Activated naive CD4-positive, alpha-beta T cell treated with anti-CD3 and anti-CD28 coated beads, Interleukin-2, amount 10 ng/mL, durations not matched to agents 7 days and 5 days (primary cell): Measurements from ENCODE around the gene RGS19.

ENCODE experiments used
- CTCF ChIA-PET: fragments of 350-600 bp; sonication (Branson Sonifier 250); formaldehyde crosslinking; loops from one replicate; lab custom pipeline; 2021; ENCODE audit warnings: antibody characterized with exemption; lab: Charles Lee
- DNase-seq: peaks from one replicate; pipeline ENCODE4 v3.0.0-alpha.2; 2020
- H3K27ac Mint-ChIP-seq: one replicate; pipeline ENCODE4 v1.8.0; 2021; ENCODE audit warnings: mild to moderate bottlenecking, moderate library complexity, mixed read lengths
- H3K27me3 Mint-ChIP-seq: one replicate; pipeline ENCODE4 v1.8.0; 2021; ENCODE audit warnings: mild to moderate bottlenecking, mixed read lengths
- H3K36me3 Mint-ChIP-seq: one replicate; pipeline ENCODE4 v1.8.0; 2021; ENCODE audit warnings: mixed read lengths
- H3K4me1 Mint-ChIP-seq: one replicate; pipeline ENCODE4 v1.8.0; 2021; ENCODE audit warnings: mixed read lengths
- H3K4me3 Mint-ChIP-seq: one replicate; pipeline ENCODE4 v1.8.0; 2021; ENCODE audit warnings: mild to moderate bottlenecking, moderate library complexity, mixed read lengths
- H3K9me3 Mint-ChIP-seq: one replicate; pipeline ENCODE4 v1.8.0; 2021; ENCODE audit warnings: mixed read lengths

Gene RGS19

GRCh38 chr20:64052987-64053840 lies 26.1 kb downstream of the RGS19 start:
- H3K4me3 Mint-ChIP-seq = no peak overlapping the region
- H3K4me1 Mint-ChIP-seq = peaks cover 31% of the 10 kb centered on the region
- no peaks in the 10 kb centered on the region for H3K9me3 Mint-ChIP-seq
- H3K27me3 Mint-ChIP-seq = peaks cover 62% of the 10 kb centered on the region
- no peak for DNase-seq
- H3K27ac Mint-ChIP-seq = no peak overlapping the region
- H3K36me3 Mint-ChIP-seq = peaks cover 2% of the 10 kb centered on the region
- CTCF ChIA-PET = interaction anchor here (1.1 to 4.7 kb wide), 2 partner anchors 13 to 73 kb away, joined by 4 to 27 read pairs; partner anchors contain the start of gene SAMD10

DNA sequence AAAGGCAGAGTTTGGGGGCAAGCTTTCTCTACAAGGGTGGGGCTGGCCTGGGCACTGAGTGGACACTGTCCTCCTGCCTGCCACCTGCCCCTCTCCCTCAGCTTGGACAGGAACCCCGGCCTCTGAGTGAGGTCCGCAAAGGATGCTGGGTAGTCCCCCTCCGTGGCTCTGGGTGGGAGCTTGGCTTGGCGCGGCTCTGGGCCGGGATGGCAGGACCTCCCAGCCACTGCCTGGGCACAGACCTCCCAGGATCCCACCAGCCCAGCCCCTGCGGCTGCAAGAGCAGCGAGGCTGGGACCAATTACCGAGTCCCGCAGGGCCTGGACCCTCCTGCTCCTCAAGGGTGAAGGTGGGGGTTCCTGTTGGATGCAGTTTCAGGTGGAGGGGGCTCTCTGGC lies 27.0 kb downstream of the RGS19 start:
- no peak for DNase-seq
- H3K4me1 Mint-ChIP-seq = peaks cover 23% of the 10 kb centered on the region
- H3K36me3 Mint-ChIP-seq = peaks cover 1% of the 10 kb centered on the region
- no peaks in the 10 kb centered on the region for H3K9me3 Mint-ChIP-seq
- H3K4me3 Mint-ChIP-seq = no peak overlapping the region
- CTCF ChIA-PET = interaction anchor here (4.7 kb wide), 1 partner anchor 12 kb away, joined by 27 read pairs; no protein-coding TSS in a partner anchor
- peaks cover 64% of the 10 kb centered on the region for H3K27me3 Mint-ChIP-seq
- no peak overlapping the region for H3K27ac Mint-ChIP-seq

DNA sequence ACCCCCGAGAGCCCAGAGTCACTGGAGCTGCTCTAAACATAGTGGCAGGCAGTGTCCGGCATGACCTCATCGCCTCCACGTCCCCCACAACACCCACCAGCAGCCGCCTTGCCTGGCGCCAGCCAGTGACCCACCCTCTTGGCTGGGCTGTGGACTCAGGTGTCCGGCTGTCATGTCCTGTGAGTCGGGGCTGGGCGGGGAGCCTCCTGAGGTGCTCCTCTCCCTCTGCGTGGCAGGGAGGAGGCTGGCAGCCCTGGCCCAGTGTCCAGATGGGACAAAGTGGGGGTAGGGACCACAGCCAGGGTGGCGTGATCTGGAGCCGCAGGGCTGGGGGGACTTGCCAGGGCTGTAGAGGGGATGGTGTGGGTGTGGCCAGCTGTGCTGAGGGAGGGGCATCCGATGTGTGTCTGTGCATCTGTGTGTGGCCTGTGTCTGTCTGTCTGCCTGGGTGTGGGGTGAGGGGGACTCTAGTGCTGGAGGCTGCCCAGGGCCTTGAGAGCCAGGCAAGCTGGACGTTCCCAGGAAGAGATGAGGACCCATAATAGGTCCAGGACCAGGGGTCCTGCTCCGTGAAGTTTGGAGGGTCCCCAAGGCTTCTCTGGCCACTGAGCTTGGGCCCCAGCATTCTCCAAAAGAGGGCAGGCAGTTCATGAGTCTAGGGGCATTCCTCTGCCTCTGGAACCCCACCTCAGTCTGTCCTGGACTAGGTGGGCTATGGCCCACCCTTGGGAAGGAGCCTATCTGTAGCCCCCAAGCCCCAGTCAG lies 27.6 kb downstream of the RGS19 start:
- CTCF ChIA-PET = interaction anchor here (4.7 kb wide), 1 partner anchor 12 kb away, joined by 27 read pairs; no protein-coding TSS in a partner anchor
- H3K9me3 Mint-ChIP-seq = no peaks in the 10 kb centered on the region
- peaks cover 70% of the 10 kb centered on the region for H3K27me3 Mint-ChIP-seq
- no peak overlapping the region for H3K4me3 Mint-ChIP-seq
- peak overlapping the region; percentile 62 for H3K27ac Mint-ChIP-seq
- no peak for DNase-seq
- H3K36me3 Mint-ChIP-seq = no peaks in the 10 kb centered on the region
- H3K4me1 Mint-ChIP-seq = peaks cover 17% of the 10 kb centered on the region

DNA sequence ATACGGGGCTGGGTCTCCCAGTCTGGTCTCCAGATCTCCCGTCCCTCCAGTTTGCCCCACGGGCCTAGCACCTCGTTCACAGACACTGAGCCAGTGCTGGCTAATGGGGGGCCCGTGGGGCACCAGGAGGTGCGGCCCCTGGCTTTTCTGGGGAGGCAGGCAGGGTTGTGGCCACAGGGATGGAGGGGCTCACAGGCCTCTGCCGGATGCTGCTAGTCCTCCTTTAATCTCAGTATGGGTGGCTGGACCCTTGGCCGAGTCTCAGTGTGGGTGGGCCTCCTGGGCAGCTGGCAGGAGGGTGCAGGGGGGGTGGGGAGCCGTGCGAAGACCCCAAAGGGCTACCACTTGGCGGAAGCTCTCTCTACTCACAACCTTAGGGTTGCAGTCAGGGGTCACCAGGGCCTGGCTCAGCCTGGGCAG lies 28.3 kb downstream of the RGS19 start:
- H3K9me3 Mint-ChIP-seq = no peaks in the 10 kb centered on the region
- H3K4me1 Mint-ChIP-seq = peaks cover 21% of the 10 kb centered on the region
- no peak overlapping the region for H3K27ac Mint-ChIP-seq
- CTCF ChIA-PET = interaction anchor here (3.1 kb wide), 1 partner anchor 12 kb away, joined by 16 read pairs; no protein-coding TSS in a partner anchor
- peaks cover 77% of the 10 kb centered on the region for H3K27me3 Mint-ChIP-seq
- H3K4me3 Mint-ChIP-seq = no peak overlapping the region
- no peak for DNase-seq
- H3K36me3 Mint-ChIP-seq = no peaks in the 10 kb centered on the region

DNA sequence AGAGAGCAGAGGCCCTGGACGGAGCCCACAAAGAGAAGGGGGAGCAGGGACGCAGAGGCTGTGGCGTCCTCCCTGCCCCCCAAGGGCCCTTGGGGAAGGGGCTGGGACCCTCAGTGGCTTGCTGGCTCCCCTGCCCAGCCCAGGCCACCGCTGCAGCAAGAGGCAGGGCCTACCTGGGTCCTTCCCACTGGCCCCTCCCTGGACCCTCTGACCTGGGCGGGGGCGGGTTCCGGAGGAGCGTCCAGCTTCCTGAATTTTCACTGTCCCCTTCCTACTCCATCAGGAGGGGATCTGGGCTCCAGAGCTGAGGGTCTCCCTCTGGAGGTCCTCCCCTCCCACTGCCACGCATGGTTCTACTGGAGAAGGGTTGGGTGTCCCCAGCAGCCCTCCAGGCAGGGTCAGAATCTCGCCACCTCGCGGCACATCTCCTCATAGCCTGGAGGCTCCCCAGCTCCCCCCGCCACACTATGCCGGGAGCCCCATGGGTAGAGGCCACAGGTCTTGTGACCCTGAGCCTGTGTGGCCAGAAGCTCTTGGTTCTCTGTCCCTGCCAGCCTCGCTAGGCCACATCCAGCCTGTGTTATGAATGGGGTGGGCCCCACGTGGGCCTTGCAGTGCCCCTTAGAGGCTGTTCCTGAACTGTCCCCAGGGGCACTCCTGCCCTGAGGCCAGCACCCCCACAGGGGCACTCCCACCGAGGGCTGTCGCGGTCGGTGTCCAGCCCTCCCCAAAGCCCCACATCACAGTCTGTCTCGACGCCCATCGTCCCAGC lies 28.9 kb downstream of the RGS19 start:
- Mint-ChIP-seq H3K4me1 (peaks cover 26% of the 10 kb centered on the region), H3K4me3 (no peak overlapping the region), H3K9me3 (no peaks in the 10 kb centered on the region), H3K27me3 (peaks cover 80% of the 10 kb centered on the region), H3K36me3 (no peaks in the 10 kb centered on the region), H3K27ac (no peak overlapping the region)
- DNase-seq = no peak
- CTCF ChIA-PET = interaction anchor here (3.1 kb wide), 1 partner anchor 12 kb away, joined by 16 read pairs; no protein-coding TSS in a partner anchor

GRCh38 chr20:64049878-64050260 lies 29.4 kb downstream of the RGS19 start:
- CTCF ChIA-PET = interaction anchor here (1.4 to 3.1 kb wide), 3 partner anchors 8 to 27 kb away, joined by 3 to 16 read pairs (median 6); no protein-coding TSS in a partner anchor
- Mint-ChIP-seq H3K4me3 (peak overlapping the region; percentile 21), H3K9me3 (no peaks in the 10 kb centered on the region), H3K27me3 (peaks cover 84% of the 10 kb centered on the region), H3K27ac (no peak overlapping the region), H3K36me3 (no peaks in the 10 kb centered on the region), H3K4me1 (peaks cover 24% of the 10 kb centered on the region)
- no peak for DNase-seq

DNA sequence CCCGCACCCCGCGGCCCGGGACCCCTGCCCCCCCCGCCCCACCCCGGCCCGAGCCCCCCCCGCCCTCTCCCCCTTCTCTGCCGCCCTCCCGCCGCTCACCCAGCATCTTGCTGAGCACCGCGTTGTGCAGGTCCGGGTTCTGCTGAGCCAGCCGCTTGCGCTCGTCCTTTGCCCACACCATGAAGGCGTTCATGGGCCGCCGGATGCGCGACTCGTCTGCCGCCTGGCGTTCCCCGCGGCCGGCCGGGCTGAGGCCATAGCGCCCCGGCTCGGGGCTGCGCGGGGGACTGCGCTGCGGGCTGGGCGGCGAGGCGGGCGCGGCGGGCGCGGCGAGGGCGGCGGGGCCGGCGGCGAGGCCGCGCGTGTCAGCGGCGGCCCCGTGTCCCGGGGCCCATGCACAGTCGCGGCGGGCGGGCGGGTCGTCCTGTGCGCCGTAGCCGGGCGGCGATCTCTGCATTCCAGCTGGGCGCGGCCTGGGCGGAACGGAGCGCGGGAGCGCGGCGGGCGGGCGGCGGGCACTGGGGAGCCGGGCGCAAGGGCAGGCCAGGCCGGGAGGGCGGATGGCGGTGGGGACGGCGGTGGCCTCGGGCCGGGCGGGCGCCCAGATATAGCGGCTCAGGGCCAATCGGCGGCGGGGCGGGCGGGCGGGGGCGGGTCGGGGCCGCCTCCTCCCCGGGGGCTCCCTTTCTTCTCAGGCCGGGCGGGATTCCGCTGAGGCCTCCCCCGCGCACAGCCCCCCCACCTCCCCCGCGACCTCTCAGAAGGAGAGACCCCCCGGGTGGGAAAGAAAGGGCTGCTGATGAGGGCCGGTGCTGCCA lies 30.0 kb downstream of the RGS19 start, which contains the start of gene SOX18:
Gene SOX18, minus strand, starts transcription at position 580 of the 818 bp plus-strand sequence. Its CDS starts 123 bp downstream, at position 457.
- Mint-ChIP-seq H3K27me3 (peaks cover 90% of the 10 kb centered on the region), H3K36me3 (no peaks in the 10 kb centered on the region), H3K4me3 (peak within 1 kb of the TSS; percentile 46), H3K9me3 (no peaks in the 10 kb centered on the region), H3K4me1 (peaks cover 26% of the 10 kb centered on the region), H3K27ac (no peak within 1 kb of the TSS)
- CTCF ChIA-PET = interaction anchor here (1.4 to 3.1 kb wide), 3 partner anchors 8 to 28 kb away, joined by 3 to 16 read pairs (median 6); no protein-coding TSS in a partner anchor
- DNase-seq = peak; percentile 63

DNA sequence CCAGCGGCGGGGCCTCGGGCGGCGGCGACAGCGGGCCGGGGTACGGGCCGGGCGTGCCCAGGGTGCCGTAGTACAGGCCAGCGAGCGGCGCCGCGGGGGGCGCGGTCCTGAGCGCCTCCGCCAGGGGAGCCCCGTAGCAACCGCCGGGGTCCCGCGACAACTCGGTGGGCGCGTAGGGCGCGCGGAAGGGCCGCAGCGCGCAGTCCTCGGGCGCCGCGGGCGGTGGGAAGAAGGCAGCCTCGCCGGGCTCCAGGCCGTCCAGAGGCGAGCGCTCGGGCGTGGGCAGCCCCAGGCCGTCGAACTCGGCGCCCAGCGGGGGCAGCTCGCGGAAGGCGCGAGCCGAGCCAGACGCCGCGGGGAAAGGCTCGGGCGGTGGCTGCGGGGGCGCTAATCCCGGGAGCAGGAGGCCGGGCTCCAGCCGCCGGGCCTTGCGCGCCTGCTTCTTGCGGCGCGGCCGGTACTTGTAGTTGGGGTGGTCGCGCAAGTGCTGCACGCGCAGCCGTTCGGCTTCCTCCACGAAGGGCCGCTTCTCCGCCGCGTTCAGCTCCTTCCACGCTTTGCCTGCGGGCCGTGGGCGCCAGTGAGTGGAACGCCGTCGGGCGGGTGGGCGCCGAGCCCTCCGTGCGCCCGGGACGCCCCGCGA lies 30.8 kb downstream of the RGS19 start:
- Mint-ChIP-seq H3K4me3 (no peak overlapping the region), H3K4me1 (peaks cover 29% of the 10 kb centered on the region), H3K36me3 (no peaks in the 10 kb centered on the region), H3K27ac (no peak overlapping the region), H3K27me3 (peaks cover 87% of the 10 kb centered on the region), H3K9me3 (no peaks in the 10 kb centered on the region)
- DNase-seq = no peak
- CTCF ChIA-PET = interaction anchor here (1.4 to 3.1 kb wide), 3 partner anchors 9 to 29 kb away, joined by 3 to 16 read pairs (median 6); no protein-coding TSS in a partner anchor

DNA sequence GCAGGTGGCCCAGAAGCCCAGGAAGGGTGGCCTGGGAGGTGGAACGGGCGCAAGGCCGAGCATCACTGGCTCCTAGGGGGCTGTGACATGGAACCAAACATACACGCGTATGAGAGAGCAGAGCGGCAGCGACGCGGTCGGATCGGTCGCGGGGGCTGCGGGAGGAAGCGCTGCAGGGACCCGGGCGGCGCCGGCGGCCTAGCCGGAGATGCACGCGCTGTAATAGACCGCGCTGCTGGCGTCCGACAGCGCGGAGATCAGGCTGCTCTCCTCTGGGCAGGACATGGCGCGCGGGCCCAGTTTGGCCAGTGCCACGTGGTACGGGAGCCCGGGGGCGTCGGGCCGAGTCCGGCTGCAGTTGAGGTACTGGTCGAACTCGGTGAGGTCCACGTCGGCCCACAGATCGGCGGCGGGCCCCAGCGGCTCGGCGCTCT lies 31.3 kb downstream of the RGS19 start:
- no peaks in the 10 kb centered on the region for H3K36me3 Mint-ChIP-seq
- peaks cover 85% of the 10 kb centered on the region for H3K27me3 Mint-ChIP-seq
- H3K4me3 Mint-ChIP-seq = no peak overlapping the region
- CTCF ChIA-PET = interaction anchor here (0.9 to 3.1 kb wide), 3 partner anchors 9 to 13 kb away, joined by 3 to 16 read pairs (median 6); no protein-coding TSS in a partner anchor
- H3K9me3 Mint-ChIP-seq = no peaks in the 10 kb centered on the region
- no peak for DNase-seq
- H3K4me1 Mint-ChIP-seq = peaks cover 30% of the 10 kb centered on the region
- no peak overlapping the region for H3K27ac Mint-ChIP-seq

DNA sequence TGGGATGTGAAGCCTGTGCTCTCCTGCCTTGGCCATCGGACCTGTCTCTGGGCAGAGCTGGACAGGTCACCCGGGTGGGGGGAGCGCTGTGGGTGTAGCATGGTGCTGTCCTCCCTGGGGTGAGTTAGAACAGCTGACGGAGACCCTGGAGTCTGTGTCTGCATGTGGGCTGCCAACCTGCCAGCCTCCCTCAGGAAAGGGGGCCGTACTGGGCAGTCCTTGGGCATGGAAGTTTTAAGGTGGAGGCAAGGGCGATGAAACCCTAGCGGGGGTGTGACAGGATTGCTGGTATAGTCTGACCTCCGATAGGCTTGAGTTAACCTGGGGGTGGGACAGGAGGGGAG lies 32.3 kb downstream of the RGS19 start:
- Mint-ChIP-seq H3K4me3 (no peak overlapping the region), H3K4me1 (peaks cover 32% of the 10 kb centered on the region), H3K9me3 (no peaks in the 10 kb centered on the region), H3K27me3 (peaks cover 81% of the 10 kb centered on the region), H3K36me3 (no peaks in the 10 kb centered on the region), H3K27ac (no peak overlapping the region)
- no peak for DNase-seq
- CTCF ChIA-PET = interaction anchor here (0.9 to 1.2 kb wide), 2 partner anchors 9 to 14 kb away, joined by 3 to 4 read pairs; no protein-coding TSS in a partner anchor

- peaks cover 44% of the 10 kb centered on the region for H3K4me1 Mint-ChIP-seq
- H3K9me3 Mint-ChIP-seq = no peaks in the 10 kb centered on the region
- DNase-seq = no peak
- H3K27me3 Mint-ChIP-seq = peaks cover 81% of the 10 kb centered on the region
- CTCF ChIA-PET = interaction anchor here (1.4 to 2.6 kb wide), 2 partner anchors 12 to 65 kb away, joined by 4 to 7 read pairs; partner anchors contain the start of genes PRPF6 and SAMD10
- no peak overlapping the region for H3K27ac Mint-ChIP-seq
- no peak overlapping the region for H3K4me3 Mint-ChIP-seq
- H3K36me3 Mint-ChIP-seq = peaks cover 2% of the 10 kb centered on the region
These were observed 33.8 kb downstream of the RGS19 start for GRCh38 chr20:64045346-64046011.
